Fibroblast of skin of back (primary cell): Measurements from ENCODE around the gene RAD51AP2. TPM values are rescaled to one million over a fixed set of nuclear protein-coding genes. Genes with fewer than 3 reads are reported as not detected.
"Not testable (repeated sequence)": the region's sequence is repeated elsewhere in the genome, so short reads cannot be mapped to it uniquely, and the experiment has no call there.

Experiments
- DNase-seq: peaks from one replicate; pipeline ENCODE4 v3.0.0-alpha.2; 2013
- polyA plus RNA-seq, 2 experiments: library from polyadenylated mRNA; unstranded; fragments of 120-200 nt; gene quantifications; one replicate each; pipeline ENCODE4 v1.2.1, GENCODE V29; 2013; ENCODE audit not compliant: insufficient read length in 2 of 2

The RAD51AP2 gene
- not detected for polyA plus RNA-seq (2013, experiment 1 of 2; ENCODE audit: insufficient read length)
- polyA plus RNA-seq (2013, experiment 2 of 2; ENCODE audit: insufficient read length): 0.06 TPM

- peak; percentile 83 for DNase-seq
These were observed at the start of gene RAD51AP2 for GRCh38 chr2:17518212-17519154. RAD51AP2 (minus strand) TSS chr2:17518440; CDS start chr2:17518415, 25 bp downstream.

- DNase-seq: not testable (repeated sequence)
These were observed 47.5 kb upstream of the RAD51AP2 start for GRCh38 chr2:17565726-17566125.

- DNase-seq: no peak
These were observed 40.6 kb upstream of the RAD51AP2 start for GRCh38 chr2:17558878-17559277.

- DNase-seq: no peak
These were observed 39.8 kb upstream of the RAD51AP2 start for GRCh38 chr2:17558053-17558452.

- no peak for DNase-seq
These were observed 39.4 kb upstream of the RAD51AP2 start for GRCh38 chr2:17557596-17557995.

GRCh38 chr2:17555150-17555549, 36.9 kb upstream of the RAD51AP2 start:
- DNase-seq: no peak

- no peak for DNase-seq
These were observed 32.7 kb upstream of the RAD51AP2 start for GRCh38 chr2:17550907-17551306.

- DNase-seq: no peak
These were observed 29.5 kb upstream of the RAD51AP2 start for GRCh38 chr2:17547737-17548136.

GRCh38 chr2:17547237-17547636, 29.0 kb upstream of the RAD51AP2 start:
- DNase-seq: no peak

- no peak for DNase-seq
These were observed 27.7 kb upstream of the RAD51AP2 start for GRCh38 chr2:17545680-17546613.

- peak; percentile 86 for DNase-seq
These were observed 26.0 kb upstream of the RAD51AP2 start for GRCh38 chr2:17544256-17544655.

- peak; percentile 73 for DNase-seq
These were observed 25.6 kb upstream of the RAD51AP2 start for GRCh38 chr2:17543848-17544247.

- no peak for DNase-seq
These were observed 25.0 kb upstream of the RAD51AP2 start for GRCh38 chr2:17543131-17543660.

- DNase-seq: no peak
These were observed 24.2 kb upstream of the RAD51AP2 start for GRCh38 chr2:17542471-17542870.

- DNase-seq: no peak
These were observed 23.3 kb upstream of the RAD51AP2 start for GRCh38 chr2:17541531-17541950.

- no peak for DNase-seq
These were observed 22.7 kb upstream of the RAD51AP2 start for GRCh38 chr2:17540813-17541530.

GRCh38 chr2:17540093-17540812, 22.0 kb upstream of the RAD51AP2 start, which contains the start of gene VSNL1:
VSNL1 (plus strand) TSS chr2:17540696; CDS start chr2:17592075, 51,379 bp downstream.
- DNase-seq: peak; percentile 87

- peak; percentile 69 for DNase-seq
These were observed 21.4 kb upstream of the RAD51AP2 start for GRCh38 chr2:17539611-17540092.

GRCh38 chr2:17538844-17539554, 20.8 kb upstream of the RAD51AP2 start:
- peak; percentile 76 for DNase-seq
